Heart left ventricle (tissue), 13 donors: ENCODE measurements around the gene RNF217.

Source experiments
- CTCF ChIP-seq, 12 donors: fragments of 200-600 bp; sonication (generic) in 4 of 12; IDR thresholded peaks; one replicate each; pipeline versions ENCODE4 v1.5.0 to v1.8.0; 2018 to 2022; ENCODE audit warnings: antibody characterized with exemption in 12 of 12, mild to moderate bottlenecking in 5 of 12
- POLR2A ChIP-seq, 2 donors: fragments of 450-650 bp; IDR thresholded peaks; one replicate each; pipeline ENCODE4 v1.6.1; 2017; ENCODE audit warnings: antibody characterized with exemption in 2 of 2, mild to moderate bottlenecking in 2 of 2, moderate library complexity in 2 of 2
- donor health status: ischemic (EF 13 %, LVEDD 7.1; RV severe dilation, severe dysfunction).
- donor health status: DM: no; HTN: yes; CAD: no.
- donor health status: DM: no; HTN: no; CAD: no.
- donor health status: ischemic (EF 25% LVEDD 6.9; RV normal size, moderate dysfunction).
- donor health status: ischemic (EF 25% LVEDD 5.7; RV mildly dilated, moderate dysfunction).
- donor health status: ischemic (EF 35%, LVEDD 5.7; RV mildly dilated, moderate dysfunction).
- donor health status: nonischemic (EF 11% LVEDD 7.7; RV severe dilation, severe dysfunction).
- donor health status: DM: yes; HTN: yes; CAD: no.
- donor health status: PGD.
- donor health status: ischemic (EF 29% LVEDD 5.4; RV normal size, mild dysfunction).
- donor health status: nonischemic (EF 23%, LVEDD 6.1; RV moderate dilation, normal function).

GRCh38 chr6:125100074-125100652 lies 137.9 kb downstream of the RNF217 start:
- TF ChIP-seq CTCF (IDR thresholded peaks at IDR 0.05) (no peak), POLR2A (IDR thresholded peaks at IDR 0.05) (no peak)
